ENCODE results near the gene KCNQ4.

Gene KCNQ4

DNA sequence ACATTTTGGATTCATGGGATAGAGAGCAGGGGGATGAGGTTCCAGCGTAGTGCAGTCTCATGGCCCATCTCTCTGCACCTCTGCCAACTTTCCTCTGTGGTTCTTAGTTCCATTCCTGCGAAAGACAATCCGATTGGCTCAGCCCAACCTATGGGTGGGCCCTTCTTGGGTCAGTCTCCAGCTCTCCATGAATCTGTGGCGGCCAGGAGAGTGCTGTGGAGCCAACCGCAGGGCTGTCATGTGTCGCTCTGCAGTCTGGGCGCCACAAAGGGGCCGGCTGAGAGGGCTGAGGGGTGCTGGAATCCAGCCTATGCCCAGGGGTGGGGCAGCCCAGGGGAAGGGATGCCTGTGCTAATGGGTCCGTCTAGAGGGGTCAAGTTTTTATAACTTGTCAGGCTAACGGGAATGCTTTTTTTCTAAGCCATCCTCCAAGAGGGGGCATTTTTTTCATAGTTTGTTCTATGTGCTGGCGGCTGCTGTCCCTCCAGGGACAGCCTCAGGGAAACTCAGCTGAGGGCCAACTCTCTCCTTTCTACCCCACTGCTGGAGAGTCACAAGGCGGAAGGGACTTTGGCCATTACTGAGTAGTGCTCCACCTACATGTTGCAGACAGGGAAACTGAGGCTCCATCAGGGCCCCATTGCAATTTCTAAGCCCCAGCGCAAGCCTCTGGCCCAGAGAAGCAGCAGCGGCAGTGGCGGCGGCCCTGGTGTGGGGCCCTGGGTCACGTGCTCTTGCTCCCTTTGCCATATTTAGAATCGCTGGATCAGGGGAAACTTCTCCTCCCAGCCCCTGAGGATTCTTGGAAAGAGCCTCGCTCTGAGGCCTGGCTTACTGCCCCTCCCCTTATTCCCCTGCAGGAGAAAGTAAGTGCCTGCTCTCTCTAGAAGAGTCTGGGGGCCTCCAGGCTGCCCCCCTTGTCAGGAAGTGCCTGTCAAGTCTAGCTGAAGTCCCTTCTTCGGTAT, 23.4 kb downstream of the KCNQ4 start:
- H3K27me3 ChIP-seq (ENCODE audit: control insufficient read depth, low read length) = peaks cover 29% of the 10 kb centered on the region
- H3K4me3 ChIP-seq (ENCODE audit: low read length) = no peak overlapping the region
- no peaks in the 10 kb centered on the region for H3K79me2 ChIP-seq (ENCODE audit: control insufficient read depth, low read length)
- H3F3A ChIP-seq (ENCODE audit: control insufficient read depth, insufficient read depth) = peaks cover 5% of the 10 kb centered on the region
- H3K4me1 ChIP-seq (ENCODE audit: control insufficient read depth, low read length) = peaks cover 42% of the 10 kb centered on the region
- H3K36me3 ChIP-seq (ENCODE audit: control insufficient read depth, low read length) = no peaks in the 10 kb centered on the region
- H3K4me2 ChIP-seq (ENCODE audit: low read length) = no peak overlapping the region
- TF ChIP-seq EZH2phosphoT487 (IDR thresholded peaks at IDR 0.05; ENCODE audit: borderline replicate concordance, low read length) = no peak
- TF ChIP-seq, protein P1, sequence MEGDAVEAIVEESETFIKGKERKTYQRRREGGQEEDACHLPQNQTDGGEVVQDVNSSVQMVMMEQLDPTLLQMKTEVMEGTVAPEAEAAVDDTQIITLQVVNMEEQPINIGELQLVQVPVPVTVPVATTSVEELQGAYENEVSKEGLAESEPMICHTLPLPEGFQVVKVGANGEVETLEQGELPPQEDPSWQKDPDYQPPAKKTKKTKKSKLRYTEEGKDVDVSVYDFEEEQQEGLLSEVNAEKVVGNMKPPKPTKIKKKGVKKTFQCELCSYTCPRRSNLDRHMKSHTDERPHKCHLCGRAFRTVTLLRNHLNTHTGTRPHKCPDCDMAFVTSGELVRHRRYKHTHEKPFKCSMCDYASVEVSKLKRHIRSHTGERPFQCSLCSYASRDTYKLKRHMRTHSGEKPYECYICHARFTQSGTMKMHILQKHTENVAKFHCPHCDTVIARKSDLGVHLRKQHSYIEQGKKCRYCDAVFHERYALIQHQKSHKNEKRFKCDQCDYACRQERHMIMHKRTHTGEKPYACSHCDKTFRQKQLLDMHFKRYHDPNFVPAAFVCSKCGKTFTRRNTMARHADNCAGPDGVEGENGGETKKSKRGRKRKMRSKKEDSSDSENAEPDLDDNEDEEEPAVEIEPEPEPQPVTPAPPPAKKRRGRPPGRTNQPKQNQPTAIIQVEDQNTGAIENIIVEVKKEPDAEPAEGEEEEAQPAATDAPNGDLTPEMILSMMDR (IDR thresholded peaks at IDR 0.05; ENCODE audit: low read depth, low read length, poor library complexity, severe bottlenecking) = no peak
- H4K20me1 ChIP-seq (ENCODE audit: control insufficient read depth, insufficient read depth, low read depth, low read length) = peaks cover 2% of the 10 kb centered on the region; the same call in 1 of the 2 replicates
- no peak overlapping the region for H3K27ac ChIP-seq (ENCODE audit: low read depth, low read length)
- H3K9me3 ChIP-seq (ENCODE audit: control insufficient read depth, insufficient read depth, low read length) = no peaks in the 10 kb centered on the region
- H3K9me2 ChIP-seq (replicated peaks; ENCODE audit: control insufficient read depth, low read length) = no peaks in the 10 kb centered on the region

DNA sequence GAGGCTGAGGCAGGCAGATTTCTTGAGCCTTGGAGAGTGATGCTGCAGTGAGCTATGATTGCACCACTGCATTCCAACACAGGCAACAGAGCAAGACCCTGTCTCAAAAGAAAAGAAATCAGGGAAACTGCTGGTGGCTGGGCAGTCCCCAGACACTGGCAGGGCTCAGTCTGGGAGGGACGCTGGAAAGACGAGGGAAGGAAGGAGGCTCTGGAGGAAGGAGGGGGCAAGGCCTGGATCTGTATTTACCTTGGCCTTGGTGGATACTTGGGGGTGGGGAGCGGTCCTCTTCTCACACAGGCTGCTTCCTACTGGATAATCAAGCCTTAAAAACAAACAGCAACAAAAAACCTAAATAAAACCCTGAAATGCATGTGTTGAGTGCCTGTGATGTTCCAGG, 24.4 kb downstream of the KCNQ4 start:
- no peak overlapping the region for H3K4me2 ChIP-seq (ENCODE audit: low read length)

DNA sequence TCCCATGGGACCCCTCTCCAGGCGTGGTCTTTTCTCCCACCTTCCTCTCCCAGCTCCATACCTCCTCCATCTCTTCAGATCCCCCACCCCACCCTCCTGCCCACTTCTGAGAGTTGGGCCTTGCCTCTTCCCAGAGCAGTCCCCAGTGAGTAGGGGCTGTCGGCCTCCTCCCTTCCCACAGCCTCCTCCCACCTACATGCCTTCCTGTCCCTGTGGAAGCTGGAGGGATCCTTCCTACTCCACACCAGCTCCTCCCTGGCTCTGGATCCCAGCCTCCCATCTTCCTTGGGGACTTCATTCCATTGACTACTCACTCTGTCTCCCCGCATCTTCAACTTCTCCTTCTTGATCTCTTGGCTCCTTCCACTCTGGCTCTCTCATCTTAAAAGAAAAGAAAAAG, 24.9 kb downstream of the KCNQ4 start:
- peaks cover 28% of the 10 kb centered on the region for H3K27me3 ChIP-seq (ENCODE audit: control insufficient read depth, low read length)
- H3K27ac ChIP-seq (ENCODE audit: low read depth, low read length) = no peak overlapping the region
- H3K4me3 ChIP-seq (ENCODE audit: low read length) = no peak overlapping the region
- no peaks in the 10 kb centered on the region for H3K9me2 ChIP-seq (replicated peaks; ENCODE audit: control insufficient read depth, low read length)
- H3K9me3 ChIP-seq (ENCODE audit: control insufficient read depth, insufficient read depth, low read length) = no peaks in the 10 kb centered on the region
- no peaks in the 10 kb centered on the region for H3K79me2 ChIP-seq (ENCODE audit: control insufficient read depth, low read length)
- no peaks in the 10 kb centered on the region for H3F3A ChIP-seq (ENCODE audit: control insufficient read depth, insufficient read depth)
- H4K20me1 ChIP-seq (ENCODE audit: control insufficient read depth, insufficient read depth, low read depth, low read length) = peaks cover under 1% of the 10 kb centered on the region; the same call in 1 of the 2 replicates
- H3K36me3 ChIP-seq (ENCODE audit: control insufficient read depth, low read length) = no peaks in the 10 kb centered on the region
- no peak overlapping the region for H3K4me2 ChIP-seq (ENCODE audit: low read length)
- TF ChIP-seq, protein P1 (IDR thresholded peaks at IDR 0.05; ENCODE audit: low read depth, low read length, poor library complexity, severe bottlenecking) = no peak
- TF ChIP-seq EZH2phosphoT487 (IDR thresholded peaks at IDR 0.05; ENCODE audit: borderline replicate concordance, low read length) = no peak
- H3K4me1 ChIP-seq (ENCODE audit: control insufficient read depth, low read length) = peaks cover 27% of the 10 kb centered on the region

More for the DNA sequence above, 24.4 kb downstream of the KCNQ4 start:
- Histone ChIP-seq H3K4me3 (ENCODE audit: low read length) (no peak overlapping the region), H3K27me3 (ENCODE audit: control insufficient read depth, low read length) (peaks cover 25% of the 10 kb centered on the region), H3K27ac (ENCODE audit: low read depth, low read length) (no peak overlapping the region), H3F3A (ENCODE audit: control insufficient read depth, insufficient read depth) (peaks cover under 1% of the 10 kb centered on the region; the same call in 1 of the 2 replicates), H3K79me2 (ENCODE audit: control insufficient read depth, low read length) (no peaks in the 10 kb centered on the region), H3K9me3 (ENCODE audit: control insufficient read depth, insufficient read depth, low read length) (no peaks in the 10 kb centered on the region), H3K9me2 (replicated peaks; ENCODE audit: control insufficient read depth, low read length) (no peaks in the 10 kb centered on the region), H4K20me1 (ENCODE audit: control insufficient read depth, insufficient read depth, low read depth, low read length) (peaks cover 2% of the 10 kb centered on the region; the same call in 1 of the 2 replicates), H3K36me3 (ENCODE audit: control insufficient read depth, low read length) (no peaks in the 10 kb centered on the region), H3K4me1 (ENCODE audit: control insufficient read depth, low read length) (peaks cover 32% of the 10 kb centered on the region)
- TF ChIP-seq, protein P1 (IDR thresholded peaks at IDR 0.05; ENCODE audit: low read depth, low read length, poor library complexity, severe bottlenecking) = no peak
- no peak for TF ChIP-seq EZH2phosphoT487 (IDR thresholded peaks at IDR 0.05; ENCODE audit: borderline replicate concordance, low read length)

All from DOHH2 (cell line).